Brain microvascular endothelial cell (primary cell): ENCODE data around the gene ZWILCH.

Experiments
- DNase-seq: peaks from one replicate; pipeline ENCODE4 v3.0.0-alpha.2; 2020
- H3K27ac ChIP-seq: fragments of 250-450 bp; sonication (Bioruptor Pico); 2 replicates; pipeline ENCODE4 v1.5.1; 2020; ENCODE audit warnings: mild to moderate bottlenecking, moderate library complexity
- H3K27me3 ChIP-seq: fragments of 250-450 bp; sonication (Bioruptor Pico); replicated peaks from 2 replicates; pipeline ENCODE4 v1.5.1; 2020; ENCODE audit warnings: mild to moderate bottlenecking
- H3K36me3 ChIP-seq: fragments of 250-450 bp; sonication (Bioruptor Pico); replicated peaks from 2 replicates; pipeline ENCODE4 v1.5.1; 2020; ENCODE audit warnings: mild to moderate bottlenecking
- H3K4me3 ChIP-seq: 2 replicates; pipeline ENCODE4 v1.5.1; 2011; ENCODE audit warnings: low read depth, mild to moderate bottlenecking, control low read depth, low read length, moderate library complexity
- CTCF ChIP-seq: IDR thresholded peaks from 2 replicates; pipeline ENCODE4 v1.5.1; 2011; ENCODE audit warnings: low read depth, mild to moderate bottlenecking, moderate library complexity, low read length, control low read depth, inconsistent platforms; ENCODE audit errors: missing control alignments
- in situ Hi-C: cut with HindIII; loops from 2 replicates; pipeline ENCODE4 v1.10.0; 2017; ENCODE audit warnings: low sequenced_read_pairs, low pct_ligation_motif_present

Gene ZWILCH

DNA sequence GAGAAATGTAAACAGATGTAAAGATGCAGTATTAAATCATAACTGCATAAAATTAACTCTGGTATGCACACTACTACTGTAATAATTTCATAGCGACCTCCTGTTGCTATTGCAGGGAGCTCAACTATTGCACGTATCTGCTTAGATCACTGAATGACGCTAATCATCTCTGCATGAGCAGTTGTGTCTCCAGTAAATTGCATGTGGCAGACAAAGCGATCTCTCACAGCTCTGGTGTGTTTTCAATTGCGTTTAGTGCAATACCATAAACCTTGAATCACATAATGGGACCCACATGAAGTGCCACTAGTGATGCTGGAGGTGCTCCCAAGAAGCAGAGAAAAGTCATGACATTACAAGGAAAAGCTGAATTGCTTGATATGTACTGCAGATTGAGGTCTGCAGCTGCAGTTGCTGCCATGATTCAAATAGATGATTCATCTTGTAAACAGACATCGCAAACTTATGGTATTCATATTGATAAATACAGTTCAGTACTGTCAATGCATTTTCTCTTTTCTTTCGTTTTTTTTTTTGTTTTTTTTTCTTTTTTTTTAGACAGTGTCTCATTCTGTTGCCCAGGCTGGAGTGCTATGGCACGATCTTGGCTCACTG is 90.9 kb downstream of the ZWILCH start:
- Histone ChIP-seq H3K27ac (no peak overlapping the region), H3K36me3 (no peaks in the 10 kb centered on the region), H3K4me3 (no peak overlapping the region), H3K27me3 (no peaks in the 10 kb centered on the region)
- no peak for TF ChIP-seq CTCF
- peak; percentile 49 for DNase-seq
- in situ Hi-C loops = no loop called here

DNA sequence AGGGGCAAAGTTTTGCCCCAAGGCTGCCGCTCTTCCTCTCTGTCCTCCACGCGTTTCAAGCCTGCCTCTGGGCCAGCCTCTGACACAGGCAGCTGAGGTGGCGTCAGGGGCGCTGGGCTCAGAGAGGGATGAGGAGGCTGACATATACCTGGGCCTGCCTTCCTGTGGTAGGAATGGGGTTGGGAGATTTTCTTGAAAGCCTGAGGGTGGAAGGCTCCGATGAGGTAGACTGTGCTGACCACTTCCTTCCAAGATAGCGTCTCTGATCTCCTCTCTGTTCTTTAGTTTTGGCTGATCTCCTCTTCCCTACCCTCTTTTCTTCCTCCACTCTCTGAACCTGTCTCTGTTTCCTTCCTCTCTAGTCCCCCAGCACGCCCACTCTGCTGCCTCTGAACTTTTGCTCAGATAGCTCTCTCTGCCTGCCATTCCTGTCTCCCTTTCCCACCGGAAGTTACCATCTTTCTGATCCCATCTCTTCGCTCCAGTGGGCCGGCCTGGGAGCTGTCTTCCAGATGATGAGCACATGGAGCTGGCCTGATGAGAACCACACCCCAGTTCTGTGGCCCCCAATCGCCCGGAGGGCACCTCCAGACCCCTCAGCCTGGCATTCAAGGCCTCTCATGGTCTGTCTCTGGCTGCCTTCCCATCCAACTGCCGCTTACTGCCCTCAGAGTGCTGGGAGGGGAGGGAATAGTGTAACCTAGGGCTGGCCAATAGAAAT is 93.1 kb downstream of the ZWILCH start:
- in situ Hi-C loops = no loop called here
- Histone ChIP-seq H3K36me3 (no peaks in the 10 kb centered on the region), H3K27me3 (no peaks in the 10 kb centered on the region), H3K27ac (no peak overlapping the region), H3K4me3 (no peak overlapping the region)
- DNase-seq = no peak
- TF ChIP-seq CTCF = no peak
